Right renal pelvis (tissue), 4 donors: ENCODE data around the gene GUCD1. TPM values are rescaled to one million over a fixed set of nuclear protein-coding genes. Genes with fewer than 3 reads are reported as not detected.
A peak's percentile ranks its signal among the peaks of the same experiment; 100 is the strongest.
"Not testable (repeated sequence)": the region's sequence is repeated elsewhere in the genome, so short reads cannot be mapped to it uniquely, and the experiment has no call there.

Experiments used
- DNase-seq, 4 donors: peaks; one replicate each; pipeline ENCODE4 v3.0.0-alpha.2; 2013; ENCODE audit warnings: low read depth in 4 of 4, low spot score in 3 of 4, missing footprints in 1 of 4
- polyA plus RNA-seq, 4 donors: library from polyadenylated mRNA; unstranded; fragments of 120-200 nt; gene quantifications; one replicate each; pipeline ENCODE4 v1.2.1, GENCODE V29; 2013; ENCODE audit not compliant: insufficient read length in 4 of 4

GUCD1 gene
- polyA plus RNA-seq: 10 to 100 TPM; 78.8 to 89.4 (median 84.7) TPM

DNA sequence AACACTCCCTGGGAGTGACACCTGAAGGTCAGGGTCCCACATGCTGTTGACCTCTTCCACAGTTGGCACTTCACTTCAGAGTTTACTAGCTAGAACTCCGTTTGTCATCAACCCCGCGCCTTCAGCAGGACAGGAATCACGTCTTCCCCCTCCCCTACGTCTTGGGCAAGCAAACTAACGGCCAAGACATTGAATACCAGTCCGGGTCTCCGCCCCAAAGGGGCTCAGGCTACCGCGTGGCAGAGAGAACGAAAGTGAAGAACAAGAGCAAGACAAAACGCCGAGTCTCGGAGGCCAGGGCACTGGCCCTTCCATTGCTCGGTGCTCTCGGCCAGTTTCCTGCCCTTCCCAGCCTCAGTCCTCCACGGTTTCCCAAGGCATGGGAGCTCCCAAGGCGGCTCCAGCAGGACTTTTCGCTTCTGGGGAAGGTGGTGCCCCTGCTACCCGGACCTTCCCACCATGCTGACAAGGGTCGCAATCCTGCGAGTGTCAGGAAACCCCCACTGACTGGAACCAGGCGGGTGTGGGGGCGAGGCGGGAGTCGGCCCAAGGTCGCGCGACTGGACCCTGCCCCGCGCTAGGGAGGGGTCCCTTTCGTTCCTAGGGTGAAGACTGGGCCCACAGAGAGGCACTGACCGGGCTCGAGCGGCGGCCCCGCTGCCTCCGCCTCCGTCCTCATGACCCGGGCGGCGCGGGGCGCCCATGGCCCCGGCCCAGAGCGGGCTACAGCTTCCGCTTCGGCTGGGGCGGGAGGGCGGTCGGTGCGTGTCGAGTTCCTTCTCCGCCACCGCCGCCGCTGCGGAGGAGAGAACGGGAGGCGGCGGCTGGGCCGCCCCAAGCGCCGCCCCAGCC lies at the start of gene GUCD1:
Gene GUCD1, minus strand, starts transcription at position 826 of the 852 bp plus-strand sequence. Its CDS starts 147 bp downstream, at position 679.
- no peak for DNase-seq

DNA sequence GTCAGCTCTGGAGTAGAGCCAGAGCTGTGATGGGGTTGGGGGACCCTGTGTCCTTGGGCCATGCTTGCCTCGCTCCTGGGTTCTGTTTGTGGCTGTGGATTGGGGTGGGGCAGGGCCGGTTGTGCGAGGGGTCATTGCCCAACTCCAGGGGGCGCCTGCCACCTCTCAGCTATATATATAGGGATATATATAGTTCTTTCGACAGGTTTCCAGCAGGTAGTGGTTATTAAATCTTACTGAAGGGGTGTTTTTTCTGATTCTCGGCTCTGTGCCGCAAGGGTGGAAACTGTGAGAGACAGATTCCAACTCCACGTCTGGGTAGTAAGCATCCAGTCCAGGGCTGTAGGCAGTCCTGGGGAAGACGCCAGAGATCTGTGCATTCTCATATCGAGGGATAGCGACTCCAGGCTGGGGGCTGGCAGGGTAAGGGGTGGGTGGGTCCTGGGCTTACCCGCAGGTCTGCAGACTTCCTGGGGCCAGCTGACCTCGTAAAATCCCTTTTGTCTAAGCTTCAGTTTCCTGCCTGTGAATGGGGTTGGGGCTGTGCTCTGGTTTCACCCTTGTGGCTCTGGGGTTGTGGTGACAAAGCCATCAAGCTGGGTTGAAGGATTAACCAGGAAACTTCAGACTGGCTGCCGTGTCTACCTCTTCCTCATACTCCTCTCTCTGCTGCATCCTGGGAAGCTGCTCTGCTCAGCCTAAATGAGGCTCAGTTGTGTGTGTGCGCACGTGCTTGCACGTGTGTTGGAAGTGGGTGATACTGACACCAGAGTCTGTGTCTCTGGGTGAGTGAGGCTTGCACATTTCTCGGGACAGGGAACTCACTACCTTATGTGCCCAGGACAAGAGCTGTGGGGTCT lies 49.1 kb upstream of the GUCD1 start:
- not testable (repeated sequence) for DNase-seq

- DNase-seq: not testable (repeated sequence)
These were observed 48.2 kb upstream of the GUCD1 start, which contains the start of gene GGT1 for GRCh38 chr22:24602847-24603769. Gene GGT1, plus strand, starts transcription at chr22:24603193. Its CDS starts 7,889 bp downstream, at chr22:24611082.

DNA sequence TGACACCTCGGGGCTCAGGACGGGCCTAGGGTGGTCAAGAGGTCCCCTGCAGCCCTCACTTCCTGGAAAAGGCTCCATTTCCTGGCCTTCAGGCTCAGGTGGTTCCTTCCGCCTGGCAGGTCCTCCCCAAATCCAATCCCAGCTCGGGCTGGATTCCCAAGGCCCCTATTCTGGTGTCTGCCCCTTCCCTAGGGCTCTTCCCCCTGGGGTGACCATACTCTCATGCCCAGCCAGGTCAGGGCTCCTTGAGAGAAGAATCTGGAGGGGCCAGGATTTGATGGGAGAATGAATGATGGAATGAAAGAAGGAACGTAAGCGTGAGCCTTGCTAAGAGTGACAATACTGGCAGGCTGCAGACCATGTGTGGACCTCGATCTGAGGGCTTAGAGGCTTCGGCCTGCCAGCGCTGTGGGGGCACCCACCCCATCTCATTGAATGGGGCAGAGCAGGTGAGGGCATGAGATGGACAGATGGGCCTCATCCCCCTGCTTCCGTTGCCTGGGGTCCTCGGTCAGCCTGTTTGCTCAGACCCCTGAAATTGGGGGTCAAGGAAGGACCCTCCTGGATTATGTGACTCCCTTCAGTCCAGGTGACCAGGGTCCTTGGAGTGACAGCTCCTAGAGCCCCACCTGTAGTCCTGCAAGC lies 47.3 kb upstream of the GUCD1 start:
- DNase-seq: not testable (repeated sequence)

- no peak for DNase-seq
These were observed 46.5 kb upstream of the GUCD1 start for GRCh38 chr22:24601217-24602104.

DNA sequence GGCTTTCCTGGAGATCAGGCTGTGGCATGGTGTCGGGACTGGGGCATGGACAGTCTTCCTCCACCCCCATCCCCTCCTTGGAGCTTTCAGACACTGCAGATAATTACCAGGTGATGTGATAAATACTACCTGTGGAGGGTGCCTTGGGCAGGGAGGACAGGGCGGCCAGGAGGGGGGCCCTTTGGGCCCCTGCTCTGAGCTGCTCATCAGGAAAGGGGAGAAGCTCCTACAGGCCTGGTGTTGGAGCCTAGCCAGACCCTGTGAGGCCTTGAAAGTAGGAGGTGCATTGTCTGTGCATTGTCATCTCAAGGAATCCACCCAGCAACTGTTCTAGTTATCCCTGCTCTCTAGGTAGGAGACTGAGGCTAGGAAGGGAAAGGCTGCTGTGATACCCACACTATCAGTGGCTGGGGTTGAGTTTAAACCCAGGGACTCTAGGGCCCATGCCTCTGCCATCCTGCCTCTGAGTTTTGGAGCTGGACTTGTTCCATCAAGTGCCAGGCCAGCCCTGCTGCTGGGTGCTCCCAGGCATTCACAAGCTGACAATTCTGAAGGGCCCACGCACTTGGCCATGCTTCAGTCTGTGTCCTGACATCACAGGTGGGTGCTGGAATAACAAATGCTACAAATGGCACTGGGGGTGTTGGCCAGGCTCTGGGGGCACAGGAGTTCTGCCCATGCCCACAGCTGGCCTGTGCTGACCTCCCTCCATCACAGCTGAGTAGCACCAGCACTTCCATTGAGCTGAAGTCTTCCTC lies 45.2 kb upstream of the GUCD1 start:
- not testable (repeated sequence) for DNase-seq

GRCh38 chr22:24599514-24599913 lies 44.6 kb upstream of the GUCD1 start:
- no peak for DNase-seq

DNA sequence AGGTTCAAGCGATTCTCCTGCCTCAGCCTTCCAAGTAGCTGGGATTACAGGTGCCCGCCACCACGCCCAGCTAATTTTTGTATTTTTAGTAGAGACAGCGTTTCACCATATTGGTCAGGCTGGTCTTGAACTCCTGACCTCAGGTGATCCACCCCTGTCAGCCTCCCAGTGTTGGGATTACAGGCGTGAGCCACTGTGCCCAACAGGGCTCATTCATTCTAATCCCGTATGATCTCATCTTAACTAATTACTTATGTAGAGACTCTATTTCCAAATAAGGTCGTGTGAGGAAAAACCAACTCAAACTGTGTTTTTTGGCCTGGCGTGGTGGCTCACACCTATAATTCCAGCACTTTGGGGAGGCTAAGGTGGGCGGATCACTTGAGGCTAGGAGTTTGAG lies 42.1 kb upstream of the GUCD1 start:
- not testable (repeated sequence) for DNase-seq

DNA sequence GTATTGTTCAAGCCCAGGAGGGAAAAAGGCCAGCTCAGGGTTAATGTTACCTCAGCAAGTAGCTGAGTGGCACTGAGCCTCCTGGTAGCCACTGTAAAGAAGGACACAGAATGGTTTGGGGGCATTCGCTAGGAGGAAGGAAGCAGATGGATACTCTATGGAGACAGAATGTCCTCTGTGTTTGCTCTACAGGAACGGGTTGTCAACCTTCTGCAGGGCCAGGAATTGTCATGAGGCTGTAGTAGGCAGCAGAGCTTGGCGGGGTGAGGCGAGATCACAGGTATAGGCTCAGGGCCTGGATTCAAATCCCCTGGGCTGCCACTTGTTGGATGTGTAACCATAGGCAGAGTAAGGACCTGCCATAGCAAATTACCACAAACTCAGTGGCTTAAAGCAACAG lies 40.9 kb upstream of the GUCD1 start:
- no peak for DNase-seq

- no peak for DNase-seq
These were observed 40.3 kb upstream of the GUCD1 start for GRCh38 chr22:24595228-24595627.

- DNase-seq: no peak
These were observed 39.7 kb upstream of the GUCD1 start for GRCh38 chr22:24594569-24595120.

DNA sequence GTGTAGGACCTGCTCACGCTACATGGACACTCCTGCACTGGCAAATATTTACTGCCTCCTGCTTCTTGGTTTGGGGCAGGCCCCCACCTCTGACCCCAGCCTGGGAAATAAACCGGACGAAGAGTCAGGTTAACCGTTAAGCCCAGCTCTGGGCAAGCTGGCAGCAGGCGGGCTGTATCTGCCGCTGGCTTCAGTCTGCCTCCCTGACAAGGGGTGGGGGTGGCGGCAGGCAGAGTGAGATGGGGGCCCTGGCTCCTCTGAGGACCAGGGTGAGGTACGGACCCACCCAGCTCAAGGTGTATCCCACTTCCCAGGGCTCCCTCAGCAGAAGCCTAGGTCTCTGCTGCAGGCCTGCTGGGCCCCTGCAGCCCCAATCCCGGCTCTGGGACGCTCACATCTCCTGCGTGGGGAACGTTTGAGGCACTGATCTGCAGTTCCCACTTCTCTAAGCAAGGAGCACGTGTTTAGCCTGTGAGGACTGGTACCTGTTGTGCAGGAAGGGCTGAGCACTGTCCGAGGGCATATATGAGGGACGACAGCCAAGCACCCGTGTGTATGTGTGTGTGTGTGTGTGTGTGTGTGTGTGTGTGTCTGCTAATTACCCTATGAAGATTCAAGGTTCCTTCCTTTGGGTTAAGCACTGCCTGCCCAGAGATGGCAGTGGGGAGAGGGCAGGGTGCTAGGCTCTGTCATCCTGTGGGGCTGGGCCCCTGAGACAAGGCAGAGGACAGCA lies 39.1 kb upstream of the GUCD1 start:
- no peak for DNase-seq

DNA sequence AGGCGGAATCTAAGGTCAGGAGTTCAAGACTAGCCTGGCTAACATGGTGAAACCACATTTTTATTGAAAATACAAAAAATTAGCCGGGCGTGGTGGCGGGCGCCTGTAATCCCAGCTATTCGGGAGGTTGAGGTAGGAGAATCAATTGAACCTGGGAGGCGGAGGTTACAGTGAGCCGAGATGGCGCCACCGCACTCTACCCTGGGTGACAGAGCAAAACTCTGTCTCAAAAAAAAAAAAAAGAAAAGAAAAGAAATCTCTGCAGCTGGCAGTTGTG lies 38.6 kb upstream of the GUCD1 start:
- DNase-seq: not testable (repeated sequence)

- DNase-seq: peak in 3 of 4 donors; percentile 58 to 67 (median 63)
These were observed 38.1 kb upstream of the GUCD1 start, which contains the start of gene LRRC75B for GRCh38 chr22:24592851-24593558. Gene LRRC75B, minus strand, starts transcription at chr22:24593073. Its CDS starts 34 bp downstream, at chr22:24593039.

DNA sequence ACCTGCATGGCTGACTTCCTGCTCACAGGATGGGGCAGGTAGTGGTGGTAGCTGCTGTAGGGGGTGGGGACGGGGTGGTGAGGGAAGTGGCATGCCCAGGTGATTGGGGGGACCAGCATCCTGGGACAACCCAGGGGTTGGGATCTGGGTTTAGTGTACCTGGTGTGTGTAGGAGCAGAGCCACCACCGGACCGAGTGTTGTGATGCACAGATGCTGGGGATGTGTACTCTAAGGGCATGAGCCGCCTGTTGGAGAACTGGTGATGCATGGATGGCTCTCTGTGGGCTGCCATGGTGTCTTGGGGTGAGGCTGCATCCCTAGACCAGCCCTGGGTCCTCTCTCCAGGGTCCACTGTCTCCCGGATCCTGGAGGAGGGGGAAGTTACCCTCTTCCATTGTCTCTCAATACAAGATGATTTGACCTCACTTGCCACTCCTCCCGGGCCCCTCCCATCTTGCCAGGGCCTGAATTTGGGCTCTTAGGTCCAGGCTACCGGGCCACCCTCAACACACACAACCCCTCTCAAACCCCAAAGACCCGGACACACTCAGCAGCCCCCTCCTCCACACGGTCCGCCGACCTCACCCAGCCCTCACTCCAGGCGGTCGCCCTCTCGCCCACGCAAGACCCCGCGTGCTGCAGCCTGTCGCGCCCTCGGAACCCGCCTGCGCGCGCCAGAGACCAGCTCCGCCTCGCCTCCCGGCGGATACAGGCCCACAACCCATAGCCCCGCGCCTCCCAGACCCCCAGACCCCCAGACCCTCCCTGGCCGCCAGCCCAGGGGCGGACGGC lies 37.3 kb upstream of the GUCD1 start:
- DNase-seq: no peak
